Frontal cortex (tissue), 4 donors: ENCODE measurements around the gene MFAP2. TPM values are rescaled to one million over a fixed set of nuclear protein-coding genes. Genes with fewer than 3 reads are reported as not detected.

Experiments used
- DNase-seq, 2 donors: peaks; one replicate each; pipeline ENCODE4 v3.0.0; 2012; ENCODE audit warnings: low spot score in 2 of 2
- FAIRE-seq: peaks from 2 replicates; lab custom pipeline; 2012; peaks lifted over from hg19 to GRCh38; lab: Jason Lieb, UNC
- total RNA-seq: library from RNA; depleted of rRNA; stranded (reverse); fragments of >200 nt; gene quantifications from one replicate; pipeline ENCODE4 v1.2.3, GENCODE V29; 2014
- donor health status: control.
- donor health status: control.
- donor health status: control.

The MFAP2 gene, protein sequence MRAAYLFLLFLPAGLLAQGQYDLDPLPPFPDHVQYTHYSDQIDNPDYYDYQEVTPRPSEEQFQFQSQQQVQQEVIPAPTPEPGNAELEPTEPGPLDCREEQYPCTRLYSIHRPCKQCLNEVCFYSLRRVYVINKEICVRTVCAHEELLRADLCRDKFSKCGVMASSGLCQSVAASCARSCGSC
- 7.3 TPM for total RNA-seq

DNA sequence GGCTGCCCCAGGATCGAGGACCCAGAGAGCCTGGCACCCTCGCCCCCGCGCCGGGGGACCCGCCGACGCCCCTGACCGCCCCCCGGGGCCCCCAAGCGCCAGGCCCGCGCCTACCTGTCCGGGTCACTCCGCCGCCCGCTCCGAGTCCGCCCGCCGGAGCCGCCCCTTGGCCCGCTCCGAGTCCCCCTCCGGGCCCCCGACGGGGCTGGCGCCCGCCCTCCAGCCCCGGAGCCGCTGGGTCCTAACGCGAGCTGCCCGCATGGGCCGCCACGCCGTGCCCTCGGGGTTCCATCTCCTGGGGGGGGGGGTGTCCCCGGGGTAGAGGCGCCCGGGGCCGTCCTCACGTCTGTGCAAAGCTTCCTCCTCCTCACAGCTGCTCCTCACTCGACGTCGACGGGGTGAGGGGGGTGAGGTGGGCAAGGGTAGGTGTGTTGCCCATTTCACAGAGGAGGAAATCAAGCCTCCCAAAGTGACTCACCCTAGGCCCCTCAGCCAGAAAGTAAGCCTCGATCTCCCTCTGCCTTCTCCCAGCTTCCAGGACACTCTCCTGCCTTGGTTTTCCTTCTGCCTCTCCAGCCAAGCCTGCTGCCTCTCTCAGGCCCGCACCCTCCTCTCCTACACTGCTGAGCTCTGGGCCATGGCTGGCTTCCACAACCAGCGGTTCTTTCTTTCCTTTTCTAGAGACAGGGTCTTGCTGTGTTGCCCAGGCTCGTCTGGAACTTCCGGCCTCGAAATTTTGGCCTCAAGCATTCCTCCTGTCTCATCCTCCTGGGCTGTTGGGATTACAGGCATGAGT, at the start of gene MFAP2:
MFAP2 (minus strand) TSS at position 148 of the 796 bp plus-strand sequence. CDS start 2,347 bp downstream, outside the sequence.
- no peak for DNase-seq

DNA sequence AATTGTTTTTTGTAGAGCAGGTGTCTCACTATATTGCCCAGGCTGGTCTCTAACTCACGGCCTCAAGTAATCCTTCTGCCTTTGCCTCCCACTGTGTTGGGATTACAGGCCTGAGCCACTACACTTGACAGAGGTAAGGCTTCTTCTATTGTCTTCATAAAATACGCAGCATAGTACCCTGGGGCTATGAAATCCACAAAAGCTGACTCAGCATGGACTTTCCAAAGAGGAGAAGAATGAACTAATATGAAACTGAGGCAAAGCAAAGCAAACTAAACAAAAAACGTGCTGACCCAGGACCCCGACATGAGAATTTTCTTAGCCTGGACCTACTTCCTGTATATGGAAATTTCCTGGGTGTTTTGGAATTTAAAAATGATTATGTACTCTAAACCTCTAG, 49.8 kb upstream of the MFAP2 start:
- DNase-seq = no peak
- no peak for FAIRE-seq

More for the DNA sequence above, at the start of gene MFAP2:
- FAIRE-seq = no peak

DNA sequence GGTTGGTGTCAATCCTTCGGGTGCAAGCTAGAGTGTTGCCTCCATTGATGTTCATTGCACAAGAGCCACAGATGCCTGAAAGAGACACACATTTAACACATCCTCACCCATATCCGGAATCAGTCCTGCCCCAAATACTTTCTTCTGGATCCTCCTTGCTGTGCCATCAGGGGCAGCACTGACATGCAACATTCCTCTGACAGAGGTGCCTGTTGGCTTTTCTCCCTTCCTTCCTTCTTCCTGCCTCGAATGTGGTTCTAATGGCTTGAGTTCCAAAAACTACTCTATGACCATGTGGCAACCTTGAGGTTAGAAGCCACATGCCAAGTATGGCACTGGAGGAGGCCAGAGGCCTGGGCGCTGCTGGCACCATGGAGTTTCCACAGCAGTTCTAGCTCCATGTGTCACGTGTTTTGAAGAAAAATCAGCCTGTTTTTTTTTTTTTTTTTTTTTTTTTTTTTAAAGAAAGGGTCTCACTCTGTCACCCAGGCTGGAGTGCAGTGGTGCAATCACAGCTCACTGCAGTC, 48.3 kb upstream of the MFAP2 start:
- DNase-seq (no peak), FAIRE-seq (no peak)

DNA sequence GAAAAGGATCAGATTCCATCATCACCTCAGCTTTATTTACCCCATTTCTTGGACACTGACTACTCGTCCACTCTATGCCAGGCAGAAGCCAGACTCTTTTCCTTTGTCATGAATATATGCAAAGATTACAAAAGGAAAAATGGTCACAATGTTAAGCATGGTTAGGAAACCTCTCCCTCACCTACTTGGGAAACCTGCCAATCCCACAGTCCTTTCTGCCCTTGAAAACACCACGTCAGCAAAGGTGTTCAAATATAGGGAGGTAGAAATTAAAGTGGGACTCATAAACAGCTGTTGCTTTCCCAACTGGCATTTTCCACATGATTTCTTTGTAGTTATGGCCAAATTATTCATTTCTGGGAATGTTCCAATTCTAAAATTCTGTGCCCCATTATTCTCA, 47.5 kb upstream of the MFAP2 start:
- FAIRE-seq = no peak
- no peak for DNase-seq

DNA sequence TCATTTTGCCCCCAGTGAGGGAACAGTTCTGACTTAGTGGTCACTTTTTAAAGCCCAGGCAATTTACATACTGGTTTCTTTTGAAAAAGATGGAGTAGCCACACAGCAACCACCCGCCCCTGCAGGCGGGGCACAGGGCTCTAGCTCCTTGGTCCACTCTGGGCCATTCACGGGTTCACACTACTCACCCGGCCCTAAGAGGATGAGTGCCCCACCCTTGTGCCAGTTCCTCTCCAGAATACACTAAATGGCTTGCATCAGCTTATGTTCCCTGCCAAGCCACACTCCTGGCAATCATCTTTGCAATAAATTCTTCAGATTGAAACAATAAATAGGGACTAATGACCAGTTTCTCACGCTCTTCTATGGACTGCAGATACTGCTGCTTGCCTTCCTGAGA, 47.0 kb upstream of the MFAP2 start:
- FAIRE-seq (no peak), DNase-seq (no peak)

DNA sequence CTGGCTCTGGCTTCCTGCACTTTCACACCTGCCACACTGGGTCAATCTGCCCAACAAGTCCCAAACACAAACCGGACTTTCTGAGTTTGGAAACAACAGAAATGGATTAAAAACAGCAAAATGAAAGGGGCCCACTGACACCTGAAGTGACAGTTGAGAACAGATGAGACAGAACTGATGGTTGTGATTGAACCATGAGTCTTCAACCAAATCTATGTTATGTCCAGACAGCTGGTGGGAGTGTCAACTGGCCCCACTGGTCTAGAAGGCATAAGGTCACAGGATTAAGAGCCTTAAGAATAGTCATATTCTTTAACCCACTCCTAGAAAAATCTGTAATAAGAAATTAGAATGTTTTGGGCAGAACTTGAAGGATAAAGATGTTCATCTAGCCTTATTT, 44.3 kb upstream of the MFAP2 start:
- DNase-seq = no peak
- no peak for FAIRE-seq

DNA sequence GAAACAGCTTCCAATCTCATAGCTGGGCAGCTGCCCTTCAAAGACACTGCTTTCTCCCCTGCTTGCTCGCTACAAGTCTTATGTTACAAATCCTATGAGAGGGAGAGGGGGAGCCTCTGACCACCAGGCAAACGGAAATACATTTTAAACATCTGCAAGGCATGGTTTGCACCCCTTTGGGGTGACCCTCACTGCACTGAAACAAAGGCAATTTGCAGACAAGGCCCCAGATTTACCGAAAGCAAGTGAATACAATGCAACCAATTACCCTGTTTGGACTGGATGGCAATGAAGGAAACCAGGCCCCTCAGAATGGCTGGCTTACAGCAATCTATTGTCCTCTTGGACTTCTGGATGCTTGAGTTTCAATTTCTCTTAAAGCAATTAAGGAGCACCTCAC, 43.2 kb upstream of the MFAP2 start:
- no peak for DNase-seq

DNA sequence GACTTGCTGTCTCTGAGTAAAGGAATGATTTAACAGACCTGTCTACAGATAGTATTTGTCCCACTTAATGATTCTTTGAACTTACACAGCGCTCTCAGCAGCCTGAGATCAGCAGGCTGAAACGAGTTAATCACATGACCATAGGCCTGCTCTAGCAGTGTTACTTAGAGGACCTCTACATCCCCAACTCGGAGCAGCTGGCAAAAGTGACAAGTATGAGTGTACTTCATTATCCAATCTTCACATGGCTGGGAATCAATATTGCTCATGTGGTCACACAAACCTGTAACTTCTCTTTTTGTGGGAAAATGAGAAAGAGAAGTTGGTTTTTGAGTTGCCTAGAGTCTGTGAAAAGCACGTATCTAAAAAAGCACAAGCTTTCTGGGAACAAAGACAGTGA, 42.7 kb upstream of the MFAP2 start:
- DNase-seq = no peak
- no peak for FAIRE-seq

More for the DNA sequence above, 43.2 kb upstream of the MFAP2 start:
- no peak for FAIRE-seq

DNA sequence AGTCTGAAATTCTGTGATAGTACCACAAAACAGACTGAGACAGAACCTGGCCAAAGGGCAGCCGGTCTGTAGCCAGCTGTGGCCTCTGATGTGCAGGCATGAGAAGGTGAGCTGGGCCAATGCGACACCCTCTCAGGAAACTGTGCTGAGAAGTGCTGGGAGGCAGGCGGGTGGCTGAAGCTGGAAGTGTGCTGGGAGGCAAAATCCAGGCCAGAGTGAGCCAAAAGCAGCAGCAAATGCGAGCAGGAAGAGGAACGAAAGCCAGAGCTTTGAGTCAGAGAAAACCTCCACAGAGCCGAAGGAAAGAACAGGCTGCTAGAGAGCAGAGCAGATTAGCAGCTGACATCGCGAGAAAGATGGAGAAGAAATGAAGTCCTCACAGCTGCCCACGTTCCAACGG, 41.5 kb upstream of the MFAP2 start:
- DNase-seq = no peak
- FAIRE-seq = no peak

DNA sequence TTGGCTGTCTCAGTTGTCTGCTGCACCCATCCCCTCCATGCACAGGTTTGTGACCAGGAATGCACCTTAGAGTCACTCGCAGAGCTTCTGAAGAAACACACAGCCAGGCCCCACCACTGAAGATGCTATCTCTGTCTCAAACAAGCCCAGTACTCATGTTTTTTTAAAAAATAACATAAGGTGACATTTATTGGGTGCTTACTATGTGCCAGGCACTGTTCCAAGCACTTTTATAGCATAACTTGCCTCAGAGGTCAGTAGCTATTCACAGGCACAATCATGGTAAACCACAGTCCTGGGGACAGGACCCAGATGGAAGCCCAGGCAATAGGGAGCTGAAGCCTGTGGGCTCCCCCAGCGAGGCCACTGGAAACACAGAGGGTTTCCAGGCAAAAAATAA, 40.1 kb upstream of the MFAP2 start:
- FAIRE-seq = no peak
- no peak for DNase-seq

DNA sequence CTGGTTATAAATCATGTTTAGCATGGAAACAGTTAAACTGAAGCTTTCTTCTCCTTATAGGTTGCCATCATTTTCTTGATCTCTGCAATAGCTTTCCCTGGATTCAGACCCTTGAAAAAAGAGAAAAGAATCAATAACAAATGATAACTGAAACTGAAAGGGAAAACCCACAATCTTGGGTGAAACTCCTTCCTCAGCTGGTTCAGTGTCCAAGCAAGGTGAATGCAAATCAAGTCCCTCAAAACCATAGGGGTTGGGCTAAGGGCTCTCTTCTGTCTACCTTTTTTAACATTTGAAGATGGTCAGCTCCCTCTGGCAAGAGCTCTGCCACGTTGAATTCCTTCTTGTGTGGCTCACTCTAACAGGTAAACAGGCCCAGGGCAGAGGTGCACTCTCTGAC, 38.4 kb upstream of the MFAP2 start:
- DNase-seq = no peak
- no peak for FAIRE-seq

DNA sequence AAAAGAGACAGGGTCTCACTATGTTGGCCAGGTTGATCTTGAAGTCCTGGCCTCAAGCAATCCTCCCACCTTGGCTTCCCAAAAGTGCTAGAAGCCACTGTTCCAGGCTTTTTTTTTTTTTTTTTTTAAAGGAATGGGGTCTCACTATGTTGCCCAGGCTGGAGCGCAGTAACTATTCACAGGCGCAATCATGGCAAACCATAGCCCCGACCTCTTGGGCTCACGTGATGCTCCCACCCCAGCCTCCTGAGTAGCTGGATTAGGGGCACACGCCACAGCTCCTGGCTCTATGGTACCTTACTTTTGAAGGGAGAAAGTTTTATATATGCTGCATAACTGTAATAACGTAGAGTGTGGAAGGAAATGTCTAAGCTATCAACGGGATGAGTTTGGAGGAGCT, 37.0 kb upstream of the MFAP2 start:
- no peak for FAIRE-seq
- DNase-seq = no peak

DNA sequence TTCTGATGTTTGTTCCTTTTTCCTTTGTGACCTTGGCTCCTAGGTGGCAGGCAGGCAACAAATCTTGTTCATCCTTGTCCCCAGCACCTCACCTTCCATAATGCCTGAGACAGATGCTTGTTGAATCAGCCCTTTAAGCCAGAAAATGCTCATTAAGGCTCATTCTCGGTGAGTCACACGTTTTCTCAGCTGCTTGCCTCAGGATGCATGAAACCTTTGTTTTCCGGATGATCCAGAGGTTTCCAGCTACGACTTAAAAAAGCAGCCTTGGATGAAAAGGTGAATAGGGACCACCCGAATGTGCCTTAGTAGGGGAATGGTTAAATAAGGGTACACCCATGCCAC, 35.9 kb upstream of the MFAP2 start:
- no peak for FAIRE-seq
- no peak for DNase-seq

DNA sequence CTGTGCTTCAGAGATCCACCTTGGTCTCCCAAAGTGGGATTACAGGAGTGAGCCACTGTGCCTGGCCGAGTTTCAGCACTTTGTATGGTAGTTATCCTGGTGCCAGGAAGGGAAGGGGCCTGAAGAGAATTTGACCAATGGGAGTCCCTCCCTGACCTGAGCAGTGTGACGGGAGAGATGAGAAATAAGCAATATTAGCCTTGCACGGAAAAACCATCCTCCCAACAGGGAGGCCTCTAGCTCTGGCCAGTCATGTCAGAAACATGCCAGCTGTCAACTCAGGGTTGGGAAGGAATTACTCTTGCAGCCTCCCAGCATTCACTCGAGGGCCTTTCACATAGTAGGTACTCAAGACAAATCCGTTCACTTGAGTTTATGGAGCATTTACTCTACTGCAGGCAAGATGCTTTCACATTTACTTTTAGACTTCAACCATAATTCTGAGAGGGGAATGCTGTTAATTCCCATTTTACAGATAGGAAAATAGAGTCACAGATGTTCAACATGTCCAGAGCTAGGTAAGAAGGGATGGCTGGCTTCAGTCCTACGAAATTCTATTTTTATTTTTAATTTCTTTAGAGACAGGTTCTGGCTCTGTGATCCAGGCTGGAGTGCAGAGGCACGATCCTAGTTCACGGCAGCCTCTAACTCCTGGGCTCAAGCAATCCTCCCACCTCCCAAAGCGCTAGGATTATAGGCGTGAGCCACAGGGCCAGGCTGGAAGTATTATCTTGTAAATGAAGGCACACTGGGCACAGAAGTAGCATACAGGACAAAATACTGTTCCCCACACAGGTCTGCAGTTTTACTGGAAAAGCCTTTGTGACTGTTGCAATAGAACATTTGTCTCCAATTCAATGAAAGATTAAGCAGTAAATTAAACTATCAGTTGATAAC, 34.5 kb upstream of the MFAP2 start:
- no peak for FAIRE-seq
- DNase-seq = no peak

DNA sequence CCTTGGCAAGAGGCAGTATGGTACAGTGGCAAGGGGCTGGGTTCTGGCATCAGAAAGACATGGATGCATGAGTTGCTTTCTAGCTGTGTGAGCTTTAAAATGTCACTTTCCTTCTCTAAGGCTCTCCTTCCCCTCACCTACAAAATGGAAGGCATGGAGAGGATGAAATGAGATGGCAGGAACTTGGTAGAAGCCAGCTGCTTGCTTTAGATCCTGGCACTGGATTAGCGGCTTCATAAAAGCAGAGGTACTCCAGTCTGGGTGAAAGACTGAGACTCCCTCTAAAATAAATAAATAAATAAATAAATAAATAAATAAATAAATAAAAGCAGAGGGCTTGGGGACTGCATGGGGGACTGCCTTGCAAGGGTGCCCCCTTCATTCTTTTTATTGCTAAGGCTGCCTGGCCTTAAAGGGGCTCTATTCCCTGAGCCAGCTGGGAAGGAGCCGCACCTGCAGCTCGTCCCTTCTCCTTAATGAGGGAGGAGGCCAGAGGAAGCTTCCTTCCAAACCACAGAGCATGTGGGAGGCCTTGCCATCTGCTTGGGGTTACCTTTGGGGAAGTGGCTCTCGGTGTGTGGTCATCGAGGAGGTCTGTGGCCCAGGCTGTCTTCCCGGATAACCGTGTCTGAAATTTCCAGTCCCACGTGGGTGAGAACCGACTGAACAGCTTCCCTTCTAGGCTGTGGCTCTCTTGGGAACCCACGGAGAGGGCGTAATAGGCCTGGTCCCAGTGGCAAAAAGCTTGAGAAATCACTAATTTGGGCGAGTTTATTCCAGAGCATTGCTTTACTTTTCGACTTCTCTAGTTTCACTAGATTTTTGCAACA, 33.3 kb upstream of the MFAP2 start:
- FAIRE-seq (no peak), DNase-seq (peak in 1 of 2 donors; percentile 6)

DNA sequence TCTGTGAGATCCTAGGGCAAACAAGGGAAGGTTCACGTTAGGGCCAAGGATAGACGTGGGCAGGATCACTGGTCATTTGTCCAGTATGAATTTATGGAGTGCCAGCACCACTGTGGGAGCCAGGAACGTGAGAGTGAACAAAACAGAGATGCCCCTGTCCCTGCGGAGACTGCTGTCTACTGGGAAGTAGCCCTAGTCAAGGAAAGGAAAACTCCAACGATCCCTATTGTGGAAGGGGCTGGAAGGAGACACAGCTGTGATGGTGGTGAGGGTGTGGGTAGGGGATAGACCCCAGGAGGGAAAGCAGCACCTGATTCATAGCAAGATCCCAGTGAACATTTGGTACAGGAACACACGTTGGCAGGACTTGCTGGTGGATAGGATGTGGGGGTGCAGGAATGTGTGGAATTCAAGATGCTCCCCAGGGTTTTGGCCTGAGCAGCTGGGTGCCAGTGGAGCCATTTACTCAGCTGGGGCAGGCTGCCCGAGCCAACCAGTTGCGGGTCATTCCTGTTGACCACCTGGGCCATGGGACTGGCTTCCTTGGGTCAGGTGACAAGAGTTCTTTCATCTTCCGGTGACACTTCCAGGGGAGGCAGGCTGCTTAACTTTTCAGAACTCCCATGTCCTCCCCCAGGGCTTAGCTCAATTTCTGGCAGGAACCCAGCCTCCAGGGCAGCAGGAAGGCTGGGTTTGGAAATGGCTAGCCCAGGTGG, 32.5 kb upstream of the MFAP2 start:
- no peak for DNase-seq
- no peak for FAIRE-seq

DNA sequence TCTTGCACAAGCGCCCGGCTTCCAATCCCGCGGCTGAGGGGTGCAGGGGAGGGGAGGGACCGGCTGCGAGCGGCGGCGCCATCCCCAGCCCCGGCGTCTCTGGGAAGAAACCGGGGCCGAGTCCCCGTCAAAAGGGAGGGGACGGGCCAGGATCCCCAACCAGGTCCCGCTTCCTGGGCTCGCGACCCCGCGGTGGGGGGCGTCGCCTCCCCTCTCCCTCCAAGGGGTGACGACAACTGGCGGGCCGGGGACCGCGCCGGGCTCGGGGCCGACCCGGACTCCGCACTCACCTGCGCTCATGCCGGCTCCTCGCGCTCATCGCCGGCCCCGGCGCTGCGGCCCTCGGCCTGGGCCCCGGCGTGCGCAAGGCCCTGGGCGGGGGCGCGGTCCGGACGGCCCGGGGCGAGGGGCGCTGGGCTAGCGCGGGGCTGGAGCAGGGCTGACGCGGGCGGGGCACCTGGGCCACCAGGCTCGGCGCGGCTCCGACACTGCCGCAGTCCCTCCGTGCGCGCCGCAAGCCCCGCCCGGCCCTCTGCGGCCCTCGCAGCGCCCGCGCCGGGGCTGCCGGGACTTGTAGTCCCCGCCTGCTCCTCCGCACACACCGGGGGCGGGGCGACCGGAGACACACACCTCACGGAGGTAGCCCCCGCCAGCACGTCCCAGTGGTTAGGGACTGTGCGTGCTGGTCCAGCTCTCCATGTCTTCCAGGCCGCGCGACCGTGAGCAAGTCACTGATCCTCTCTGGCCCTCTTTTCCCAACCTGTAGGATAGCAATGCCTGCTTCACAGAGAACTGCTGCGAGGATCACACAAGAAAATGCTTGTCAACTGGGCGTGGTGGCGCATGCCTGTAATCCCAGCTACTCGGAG, 31.3 kb upstream of the MFAP2 start, which contains the start of gene ATP13A2:
ATP13A2 (minus strand) TSS at position 490 of the 869 bp plus-strand sequence; CDS start at position 300, 190 bp downstream.
- DNase-seq (peak; percentile 88 to 89), FAIRE-seq (no peak)

DNA sequence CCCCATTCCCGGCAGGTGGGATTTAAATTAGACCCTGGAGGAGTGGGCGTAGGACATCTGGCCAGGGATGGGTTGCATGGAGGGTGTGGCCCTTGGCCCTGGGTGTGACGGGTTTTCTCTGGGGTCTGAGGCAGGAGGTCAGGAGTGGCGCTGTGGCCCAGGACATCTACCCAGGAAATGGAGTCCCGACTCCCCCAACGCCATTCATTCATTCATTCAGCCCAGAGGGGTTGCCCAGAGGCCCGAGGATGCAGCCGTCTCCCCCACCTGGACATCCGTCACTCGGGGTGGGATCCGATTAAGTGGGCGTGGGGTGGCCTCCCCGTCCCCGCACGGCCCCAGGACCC, 30.6 kb upstream of the MFAP2 start:
- DNase-seq = peak; percentile 32 to 40
- no peak for FAIRE-seq
